Neuronal stem cell (in vitro differentiated cells): ENCODE results near the gene MAP3K7.

ENCODE experiments used
- DNase-seq: peaks from one replicate; pipeline ENCODE4 v3.0.0-alpha.2; 2013; ENCODE audit warnings: low spot score
- H2AFZ ChIP-seq: one replicate; pipeline ENCODE4 v1.6.1; 2013; ENCODE audit warnings: mild to moderate bottlenecking, low read length, inconsistent platforms
- H2AK5ac ChIP-seq: 2 replicates; pipeline ENCODE4 v1.6.1; 2013; ENCODE audit warnings: low read depth, mild to moderate bottlenecking, inconsistent platforms, low read length, moderate library complexity, mixed read lengths
- H2BK120ac ChIP-seq: 2 replicates; pipeline ENCODE4 v1.6.1; 2013; ENCODE audit warnings: low read depth, mild to moderate bottlenecking, inconsistent platforms, low read length, moderate library complexity, mixed read lengths
- H2BK12ac ChIP-seq: one replicate; pipeline ENCODE4 v1.6.1; 2013; ENCODE audit warnings: low read length, inconsistent platforms
- H2BK15ac ChIP-seq: 2 replicates; pipeline ENCODE4 v1.6.1; 2013; ENCODE audit warnings: mild to moderate bottlenecking, low read length, inconsistent platforms, mixed read lengths
- H2BK5ac ChIP-seq: one replicate; pipeline ENCODE4 v1.6.1; 2013; ENCODE audit warnings: inconsistent platforms, mild to moderate bottlenecking, low read length, moderate library complexity
- H3K14ac ChIP-seq: one replicate; pipeline ENCODE4 v1.6.1; 2013; ENCODE audit warnings: low read length, inconsistent platforms
- H3K18ac ChIP-seq: 2 replicates; pipeline ENCODE4 v1.6.1; 2013; ENCODE audit warnings: low read length, inconsistent platforms
- H3K23ac ChIP-seq: 2 replicates; pipeline ENCODE4 v1.6.1; 2013; ENCODE audit warnings: low read depth, mild to moderate bottlenecking, mixed read lengths, low read length, inconsistent platforms; ENCODE audit not compliant: poor library complexity
- H3K27ac ChIP-seq: replicated peaks from 3 replicates; pipeline ENCODE4 v1.5.1; 2013; ENCODE audit warnings: low read length, inconsistent platforms
- H3K27me3 ChIP-seq, 3 experiments: 2 replicates each; pipeline ENCODE4 v1.6.1; 2013; ENCODE audit warnings: low read length in 3 of 3, mild to moderate bottlenecking in 2 of 3, inconsistent platforms in 1 of 3, low read depth in 1 of 3, mixed read lengths in 1 of 3, moderate library complexity in 1 of 3; ENCODE audit not compliant: control insufficient read depth in 3 of 3, insufficient read depth in 3 of 3
- H3K36me3 ChIP-seq, 2 donors: replicated peaks in 1 of 2; 2 replicates each; pipeline ENCODE4 v1.6.1; 2013; ENCODE audit warnings: low read length in 2 of 2; ENCODE audit not compliant: control insufficient read depth in 2 of 2, insufficient read depth in 2 of 2
- H3K4ac ChIP-seq: 2 replicates; pipeline ENCODE4 v1.6.1; 2013; ENCODE audit warnings: inconsistent platforms, mild to moderate bottlenecking, low read length, moderate library complexity
- H3K4me1 ChIP-seq, 2 donors: 1 replicate in 1 of 2; 2 replicates in 1 of 2; pipeline ENCODE4 v1.6.1; 2013; ENCODE audit warnings: low read length in 2 of 2, low read depth in 1 of 2; ENCODE audit not compliant: control insufficient read depth in 2 of 2, insufficient read depth in 1 of 2
- H3K4me2 ChIP-seq: one replicate; pipeline ENCODE4 v1.6.1; 2013; ENCODE audit warnings: mild to moderate bottlenecking, low read length, inconsistent platforms; ENCODE audit not compliant: insufficient read depth, poor library complexity, severe bottlenecking
- H3K4me3 ChIP-seq, 2 donors: 2 replicates each; pipeline ENCODE4 v1.5.1; 2013; ENCODE audit warnings: low read length in 2 of 2, mild to moderate bottlenecking in 2 of 2, inconsistent platforms in 1 of 2, moderate library complexity in 1 of 2
- H3K79me1 ChIP-seq: one replicate; pipeline ENCODE4 v1.6.1; 2013; ENCODE audit warnings: low read depth, mild to moderate bottlenecking, inconsistent platforms, low read length, moderate library complexity
- H3K9ac ChIP-seq: one replicate; pipeline ENCODE4 v1.6.1; 2013; ENCODE audit warnings: mild to moderate bottlenecking, low read depth, low read length, inconsistent platforms; ENCODE audit not compliant: poor library complexity
- H3K9me3 ChIP-seq, 2 donors: replicated peaks in 1 of 2; 2 replicates each; pipeline versions ENCODE3 to v1.6.1; 2013; ENCODE audit warnings: low read length in 2 of 2, mild to moderate bottlenecking in 2 of 2, inconsistent platforms in 1 of 2, low read depth in 1 of 2, mixed read lengths in 1 of 2, moderate library complexity in 1 of 2; ENCODE audit not compliant: control insufficient read depth in 2 of 2, insufficient read depth in 1 of 2
- H4K8ac ChIP-seq: one replicate; pipeline ENCODE4 v1.6.1; 2013; ENCODE audit warnings: low read depth, mild to moderate bottlenecking, inconsistent platforms, low read length, moderate library complexity
- H4K91ac ChIP-seq: one replicate; pipeline ENCODE4 v1.6.1; 2013; ENCODE audit warnings: low read length, low read depth, mild to moderate bottlenecking, inconsistent platforms; ENCODE audit not compliant: poor library complexity
- WGBS, 2 donors: extraction: QIAGEN DNeasy Blood & Tissue Kit; methylation state at CpG; one replicate each; pipeline ENCODE4 v1.1.7; 2013; ENCODE audit warnings: missing lambda C conversion rate in 2 of 2, mixed read lengths in 1 of 2; ENCODE audit not compliant: insufficient read length in 2 of 2, insufficient replicate concordance in 1 of 2; ENCODE audit errors: extremely low coverage in 2 of 2; 5-methylcytosine and 5-hydroxymethylcytosine counted together

The MAP3K7 gene

GRCh38 chr6:90478278-90478677 lies 108.6 kb downstream of the MAP3K7 start:
- no peak overlapping the region for H2AK5ac ChIP-seq
- no peak overlapping the region for H3K4me3 ChIP-seq
- no peak overlapping the region for H3K4me2 ChIP-seq
- H2BK120ac ChIP-seq: no peak overlapping the region
- no peak overlapping the region for H3K4ac ChIP-seq
- no peaks in the 10 kb centered on the region for H3K9me3 ChIP-seq
- H3K23ac ChIP-seq: no peak overlapping the region
- peak overlapping the region; percentile 1 for H2BK15ac ChIP-seq
- no peak overlapping the region for H2BK5ac ChIP-seq
- peaks cover 4 to 5% of the 10 kb centered on the region in 2 donors for H3K4me1 ChIP-seq
- no peak overlapping the region for H4K91ac ChIP-seq
- H3K27ac ChIP-seq: no peak overlapping the region
- no peak overlapping the region for H4K8ac ChIP-seq
- H3K18ac ChIP-seq: peak overlapping the region; percentile 36
- no peaks in the 10 kb centered on the region for H3K36me3 ChIP-seq
- no CpG with 5 or more reads among the region's 4 CpGs for WGBS, 2 donors
- H3K27me3 ChIP-seq: no peaks in the 10 kb centered on the region
- H3K14ac ChIP-seq: no peak overlapping the region
- DNase-seq: no peak
- H3K9ac ChIP-seq: no peak overlapping the region
- peak overlapping the region; percentile 39 for H2AFZ ChIP-seq
- H3K79me1 ChIP-seq: no peaks in the 10 kb centered on the region
- no peak overlapping the region for H2BK12ac ChIP-seq

GRCh38 chr6:90477366-90477765 lies 109.5 kb downstream of the MAP3K7 start:
- Histone ChIP-seq H3K4me1 (peaks cover 4 to 5% of the 10 kb centered on the region in 2 donors), H3K18ac (no peak overlapping the region), H3K79me1 (no peaks in the 10 kb centered on the region), H3K4ac (no peak overlapping the region), H2BK15ac (no peak overlapping the region), H3K4me3 (no peak overlapping the region), H2AFZ (no peak overlapping the region), H4K8ac (no peak overlapping the region), H3K23ac (no peak overlapping the region), H2BK120ac (no peak overlapping the region), H3K14ac (no peak overlapping the region), H2BK12ac (no peak overlapping the region), H3K9me3 (no peaks in the 10 kb centered on the region), H2AK5ac (no peak overlapping the region), H3K27me3 (no peaks in the 10 kb centered on the region), H3K27ac (no peak overlapping the region), H3K36me3 (no peaks in the 10 kb centered on the region), H4K91ac (no peak overlapping the region), H2BK5ac (no peak overlapping the region), H3K9ac (no peak overlapping the region), H3K4me2 (no peak overlapping the region)
- no CpG with 5 or more reads among the region's 4 CpGs for WGBS, 2 donors
- DNase-seq: no peak

- no peak for DNase-seq
- H3K4me3 ChIP-seq: no peak overlapping the region
- no peaks in the 10 kb centered on the region for H3K79me1 ChIP-seq
- no peak overlapping the region for H3K9ac ChIP-seq
- H4K8ac ChIP-seq: no peak overlapping the region
- H3K18ac ChIP-seq: peak overlapping the region; percentile 49
- peaks cover 0 to under 1% of the 10 kb centered on the region in 2 donors for H3K9me3 ChIP-seq
- H2AFZ ChIP-seq: peak overlapping the region; percentile 31
- no peak overlapping the region for H2BK15ac ChIP-seq
- no peak overlapping the region for H3K4ac ChIP-seq
- no peak overlapping the region for H3K23ac ChIP-seq
- H2AK5ac ChIP-seq: no peak overlapping the region
- no peaks in the 10 kb centered on the region for H3K27me3 ChIP-seq
- peaks cover 9 to 11% of the 10 kb centered on the region in 2 donors for H3K4me1 ChIP-seq
- no peak overlapping the region for H2BK12ac ChIP-seq
- no peak overlapping the region for H3K14ac ChIP-seq
- H4K91ac ChIP-seq: no peak overlapping the region
- no peak overlapping the region for H3K4me2 ChIP-seq
- WGBS, 2 donors: no CpG with 5 or more reads among the region's 9 CpGs
- H3K27ac ChIP-seq: no peak overlapping the region
- no peaks in the 10 kb centered on the region for H3K36me3 ChIP-seq
- H2BK120ac ChIP-seq: no peak overlapping the region
- peak overlapping the region; percentile 0 for H2BK5ac ChIP-seq
These were observed 114.2 kb downstream of the MAP3K7 start for GRCh38 chr6:90472716-90473115.

- Histone ChIP-seq H3K9me3 (peaks cover 0 to 4% of the 10 kb centered on the region in 2 donors), H3K79me1 (no peaks in the 10 kb centered on the region), H3K4me2 (no peak overlapping the region), H3K14ac (no peak overlapping the region), H2AFZ (peak overlapping the region; percentile 5), H2AK5ac (no peak overlapping the region), H4K8ac (no peak overlapping the region), H3K27me3 (no peaks in the 10 kb centered on the region), H4K91ac (no peak overlapping the region), H3K27ac (no peak overlapping the region), H3K4me1 (peaks cover 9 to 14% of the 10 kb centered on the region in 2 donors), H2BK120ac (no peak overlapping the region), H3K4ac (no peak overlapping the region), H2BK15ac (no peak overlapping the region), H3K23ac (no peak overlapping the region), H2BK12ac (no peak overlapping the region), H3K4me3 (no peak overlapping the region), H3K18ac (no peak overlapping the region), H3K9ac (no peak overlapping the region), H3K36me3 (no peaks in the 10 kb centered on the region), H2BK5ac (no peak overlapping the region)
- no CpG with 5 or more reads among the region's 4 CpGs for WGBS, 2 donors
- DNase-seq: no peak
These were observed 115.6 kb downstream of the MAP3K7 start for GRCh38 chr6:90471263-90471662.
